H1 (cell line): ENCODE results near the gene CD84. TPM values are rescaled to one million over a fixed set of nuclear protein-coding genes. Genes with fewer than 3 reads are reported as not detected.

ENCODE experiments used
- CTCF ChIA-PET: fragments of 300-600 bp; sonication (Branson Sonifier 250); formaldehyde crosslinking; loops from one replicate; lab custom pipeline; 2021; ENCODE audit not compliant: partially characterized antibody; lab: Charles Lee
- POLR2A ChIA-PET: fragments of 300-600 bp; sonication (Branson Sonifier 250); formaldehyde crosslinking; loops from one replicate; lab custom pipeline; 2021; ENCODE audit warnings: inconsistent platforms; ENCODE audit not compliant: partially characterized antibody; lab: Charles Lee
- DNase-seq, 2 experiments: peaks; one replicate each; pipeline versions ENCODE4 v3.0.0 to v3.0.0-alpha.2; 2010 to 2022; ENCODE audit warnings: low spot score in 2 of 2, low read depth in 1 of 2, mixed read lengths in 1 of 2
- FAIRE-seq: peaks from 2 replicates; lab custom pipeline; 2011; peaks lifted over from hg19 to GRCh38; lab: Jason Lieb, UNC
- H2AFZ ChIP-seq: 2 replicates; pipeline ENCODE4 v1.8.1; 2012; ENCODE audit warnings: low read length, inconsistent platforms
- H2AK5ac ChIP-seq: 2 replicates; pipeline ENCODE4 v1.6.1; 2013; ENCODE audit warnings: low read depth, low read length
- H2BK120ac ChIP-seq: replicated peaks from 2 replicates; pipeline ENCODE3; 2013; ENCODE audit warnings: low read depth, low read length, inconsistent platforms
- H2BK12ac ChIP-seq: 2 replicates; pipeline ENCODE4 v1.6.1; 2013; ENCODE audit warnings: low read depth, low read length
- H2BK15ac ChIP-seq: 2 replicates; pipeline ENCODE4 v1.6.1; 2013; ENCODE audit warnings: low read length
- H2BK20ac ChIP-seq: 2 replicates; pipeline ENCODE4 v1.6.1; 2013; ENCODE audit warnings: low read length
- H2BK5ac ChIP-seq: 2 replicates; pipeline ENCODE4 v1.6.1; 2013; ENCODE audit warnings: low read depth, low read length
- H3K14ac ChIP-seq: 2 replicates; pipeline ENCODE4 v1.6.1; 2013; ENCODE audit warnings: inconsistent platforms; ENCODE audit not compliant: insufficient read length
- H3K18ac ChIP-seq: 2 replicates; pipeline ENCODE4 v1.6.1; 2013; ENCODE audit warnings: low read length; ENCODE audit errors: extremely low read depth
- H3K23ac ChIP-seq: 2 replicates; pipeline ENCODE4 v1.6.1; 2013; ENCODE audit warnings: inconsistent platforms; ENCODE audit not compliant: insufficient read length
- H3K23me2 ChIP-seq: 2 replicates; pipeline ENCODE4 v1.6.1; 2013; ENCODE audit warnings: low read depth, low read length
- H3K27ac ChIP-seq: 2 replicates; pipeline ENCODE4 v1.6.1; 2011; ENCODE audit warnings: low read depth, low read length, inconsistent platforms
- H3K27me3 ChIP-seq, 4 experiments: replicated peaks in 1 of 4; 1 replicate in 1 of 4; 2 replicates in 3 of 4; pipeline versions ENCODE4 v1.6.1 to v1.8.1; 2011 to 2013; ENCODE audit warnings: low read length in 3 of 4, mild to moderate bottlenecking in 3 of 4, inconsistent platforms in 2 of 4, mixed read lengths in 2 of 4, moderate library complexity in 1 of 4; ENCODE audit not compliant: control insufficient read depth in 3 of 4, insufficient read depth in 3 of 4; ENCODE audit errors: extremely low read depth in 1 of 4
- H3K36me3 ChIP-seq, 4 experiments: 2 replicates each; pipeline versions ENCODE4 v1.6.1 to v1.8.1; 2011 to 2013; ENCODE audit warnings: mild to moderate bottlenecking in 4 of 4, low read length in 3 of 4, moderate library complexity in 2 of 4, control low read depth in 1 of 4, inconsistent platforms in 1 of 4; ENCODE audit not compliant: insufficient read depth in 4 of 4, control insufficient read depth in 2 of 4
- H3K4ac ChIP-seq: replicated peaks from 2 replicates; pipeline ENCODE3; 2013; ENCODE audit warnings: low read length, low read depth, mixed read lengths, inconsistent platforms; ENCODE audit not compliant: insufficient read length
- H3K4me1 ChIP-seq, 4 experiments: replicated peaks in 1 of 4; 1 replicate in 1 of 4; 2 replicates in 3 of 4; pipeline versions ENCODE4 v1.6.1 to v1.8.1; 2011 to 2013; ENCODE audit warnings: low read length in 3 of 4, inconsistent platforms in 2 of 4, mixed read lengths in 1 of 4; ENCODE audit not compliant: insufficient read depth in 4 of 4, control insufficient read depth in 3 of 4
- H3K4me2 ChIP-seq, 2 experiments: 2 replicates each; pipeline versions ENCODE4 v1.6.1 to v1.8.1; 2011 to 2013; ENCODE audit warnings: low read depth in 2 of 2, low read length in 2 of 2, control low read depth in 1 of 2, inconsistent platforms in 1 of 2, mild to moderate bottlenecking in 1 of 2; ENCODE audit not compliant: insufficient read depth in 1 of 2
- H3K4me3 ChIP-seq, 4 experiments: fragments of 200-600, 300-600 bp in 1 of 4; sonication (generic), shearing (Covaris generic), sonication (Bioruptor Twin) in 1 of 4; 2 replicates each; pipeline versions ENCODE4 v1.5.1 to v1.8.1; 2011 to 2016; ENCODE audit warnings: low read length in 4 of 4, low read depth in 3 of 4, control low read depth in 2 of 4, inconsistent platforms in 2 of 4, mild to moderate bottlenecking in 2 of 4, mixed read lengths in 1 of 4, moderate library complexity in 1 of 4; ENCODE audit not compliant: insufficient read depth in 2 of 4; ENCODE audit errors: extremely low read depth in 1 of 4
- H3K56ac ChIP-seq: replicated peaks from 2 replicates; pipeline ENCODE3; 2013; ENCODE audit warnings: low read depth, mild to moderate bottlenecking, mixed read lengths, low read length, inconsistent platforms; ENCODE audit not compliant: insufficient read length
- H3K79me1 ChIP-seq: 2 replicates; pipeline ENCODE4 v1.6.1; 2013; ENCODE audit warnings: low read depth, low read length, control low read depth
- H3K79me2 ChIP-seq, 2 experiments: 2 replicates each; pipeline versions ENCODE4 v1.6.1 to v1.8.1; 2012 to 2013; ENCODE audit warnings: low read length in 2 of 2, mild to moderate bottlenecking in 2 of 2, inconsistent platforms in 1 of 2; ENCODE audit not compliant: insufficient read depth in 2 of 2, control insufficient read depth in 1 of 2
- H3K9ac ChIP-seq, 4 experiments: replicated peaks in 1 of 4; 1 replicate in 1 of 4; 2 replicates in 3 of 4; pipeline versions ENCODE4 v1.6.1 to v1.8.1; 2011 to 2013; ENCODE audit warnings: low read depth in 3 of 4, low read length in 3 of 4, control low read depth in 2 of 4, mild to moderate bottlenecking in 2 of 4, moderate library complexity in 2 of 4, inconsistent platforms in 1 of 4; ENCODE audit errors: extremely low read depth in 1 of 4
- H3K9me3 ChIP-seq, 2 experiments: 2 replicates each; pipeline versions ENCODE4 v1.6.1 to v1.8.1; 2012 to 2013; ENCODE audit warnings: mild to moderate bottlenecking in 2 of 2, moderate library complexity in 2 of 2, control low read depth in 1 of 2, inconsistent platforms in 1 of 2, low read depth in 1 of 2, low read length in 1 of 2, mixed read lengths in 1 of 2; ENCODE audit not compliant: insufficient read depth in 2 of 2
- H4K20me1 ChIP-seq, 2 experiments: replicated peaks in 1 of 2; 2 replicates each; pipeline versions ENCODE3 to v1.8.1; 2011 to 2013; ENCODE audit warnings: inconsistent platforms in 2 of 2, low read length in 2 of 2, mild to moderate bottlenecking in 1 of 2; ENCODE audit not compliant: insufficient read depth in 2 of 2, control insufficient read depth in 1 of 2
- H4K5ac ChIP-seq: 2 replicates; pipeline ENCODE4 v1.6.1; 2013; ENCODE audit warnings: low read length, low read depth, mixed read lengths, inconsistent platforms; ENCODE audit not compliant: insufficient read length
- H4K8ac ChIP-seq: 2 replicates; pipeline ENCODE4 v1.8.0; 2013; ENCODE audit warnings: mild to moderate bottlenecking, moderate library complexity, low read length, inconsistent platforms; ENCODE audit not compliant: insufficient read depth; ENCODE audit errors: extremely low read depth
- H4K91ac ChIP-seq: replicated peaks from 2 replicates; pipeline ENCODE3; 2013; ENCODE audit warnings: low read length, mixed read lengths, inconsistent platforms; ENCODE audit not compliant: insufficient read length
- CBX5 ChIP-seq: fragments of 300-800, 300-1000 bp; sonication (generic); IDR thresholded peaks from 2 replicates; pipeline ENCODE4 v1.7.1; 2016; ENCODE audit warnings: antibody characterized with exemption, low read length, low read depth
- CEBPB ChIP-seq: IDR thresholded peaks from 2 replicates; pipeline ENCODE4 v1.6.1; 2012; ENCODE audit warnings: low read depth, low read length
- HDAC2 ChIP-seq, 2 experiments: fragments of 300-600 bp in 1 of 2; sonication (generic) in 1 of 2; IDR thresholded peaks; 2 replicates each; pipeline ENCODE4 v1.6.1; 2011 to 2012; ENCODE audit warnings: low read depth in 2 of 2, low read length in 2 of 2, mild to moderate bottlenecking in 2 of 2, moderate library complexity in 2 of 2, borderline replicate concordance in 1 of 2, inconsistent platforms in 1 of 2
- KDM1A ChIP-seq: fragments of 200-600, 300-600 bp; sonication (generic); IDR thresholded peaks from 2 replicates; pipeline ENCODE4 v1.7.1; 2016; ENCODE audit warnings: mild to moderate bottlenecking, low read length, borderline replicate concordance
- TEAD4 ChIP-seq: IDR thresholded peaks from 2 replicates; pipeline ENCODE4 v1.6.1; 2012; ENCODE audit warnings: low read depth, low read length, inconsistent platforms, mixed read lengths
- WGBS, 2 experiments: shearing (Covaris generic) in 1 of 2; methylation state at CpG; one replicate each; pipeline versions ENCODE4 v1.1.6 to v1.1.7; 2013 to 2015; ENCODE audit warnings: low lambda C conversion rate in 2 of 2, mixed read lengths in 2 of 2, inconsistent platforms in 1 of 2, low coverage in 1 of 2, missing lambda C conversion rate in 1 of 2; ENCODE audit not compliant: insufficient replicate concordance in 2 of 2, insufficient coverage in 1 of 2, insufficient read length in 1 of 2; ENCODE audit errors: extremely low coverage in 1 of 2, missing lambda C conversion rate in 1 of 2; 5-methylcytosine and 5-hydroxymethylcytosine counted together
- long read RNA-seq, 2 experiments: library from RNA in 1 of 2; library from capped mRNA in 1 of 2; stranded (forward); transcript quantifications; one replicate each; pipeline ENCODE4 v2.0.0, GENCODE V29; 2021; ENCODE audit warnings: inconsistent platforms in 1 of 2
- polyA minus RNA-seq, 3 experiments: library from RNA; depleted of rRNA, polyadenylated mRNA; stranded (reverse); fragments of >200 nt; gene quantifications; 1 replicate in 2 of 3; 2 replicates in 1 of 3; pipeline ENCODE4 v1.2.3, GENCODE V29; 2011
- polyA plus RNA-seq, 7 experiments: library from polyadenylated mRNA; depleted of rRNA in 3 of 7; stranded (reverse) in 5 of 7; unstranded in 2 of 7; fragments of >200 nt in 5 of 7; fragments of 200-250 nt in 2 of 7; gene quantifications; 1 replicate in 5 of 7; 2 replicates in 1 of 7; 4 replicates in 1 of 7; pipeline versions ENCODE4 v1.2.1 to v1.2.3, GENCODE V29; 2011 to 2013; ENCODE audit warnings: missing spikeins in 2 of 7, mixed read lengths in 2 of 7
- total RNA-seq: library from RNA; stranded (reverse); fragmentation: NEBNext Ultra II Directional; extraction: Animal tissue kit (Norgen Biotek cat#: 25700); gene quantifications from 2 replicates; pipeline ENCODE4 v1.2.1, GENCODE V29; 2021
- TF ChIP-seq, protein P1 (sequence below), 3 experiments: IDR thresholded peaks; 1 replicate in 2 of 3; 2 replicates in 1 of 3; pipeline versions ENCODE4 v1.5.1 to v1.6.1; 2011; ENCODE audit warnings: low read length in 3 of 3, mild to moderate bottlenecking in 3 of 3, inconsistent platforms in 2 of 3, low read depth in 1 of 3, moderate library complexity in 1 of 3; ENCODE audit not compliant: insufficient read depth in 1 of 3; ENCODE audit errors: control extremely low read depth in 1 of 3
- TF ChIP-seq, protein P2 (sequence below): IDR thresholded peaks from 2 replicates; pipeline ENCODE4 v1.6.1; 2011; ENCODE audit warnings: low read depth, mild to moderate bottlenecking, low read length; ENCODE audit not compliant: insufficient read depth

The CD84 gene, protein sequence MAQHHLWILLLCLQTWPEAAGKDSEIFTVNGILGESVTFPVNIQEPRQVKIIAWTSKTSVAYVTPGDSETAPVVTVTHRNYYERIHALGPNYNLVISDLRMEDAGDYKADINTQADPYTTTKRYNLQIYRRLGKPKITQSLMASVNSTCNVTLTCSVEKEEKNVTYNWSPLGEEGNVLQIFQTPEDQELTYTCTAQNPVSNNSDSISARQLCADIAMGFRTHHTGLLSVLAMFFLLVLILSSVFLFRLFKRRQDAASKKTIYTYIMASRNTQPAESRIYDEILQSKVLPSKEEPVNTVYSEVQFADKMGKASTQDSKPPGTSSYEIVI
- total RNA-seq (not detected in 2 replicates), polyA plus RNA-seq (2011; rRNA removed) (not detected in 2 replicates), polyA minus RNA-seq (2011; rRNA and poly(A)+ RNA removed) (not detected in 2 replicates)
- polyA plus RNA-seq (2011; cell fraction: cytosol; rRNA removed) = not detected
- not detected for polyA plus RNA-seq (2011; cell fraction: nucleus; rRNA removed)
- not detected in 4 replicates for polyA plus RNA-seq (2012, experiment 1 of 2)
- not detected for polyA plus RNA-seq (2012, experiment 2 of 2)
- not detected for polyA plus RNA-seq (2013, experiment 1 of 2)
- not detected for polyA plus RNA-seq (2013, experiment 2 of 2)
- not detected for polyA minus RNA-seq (2011; cell fraction: cytosol; rRNA and poly(A)+ RNA removed)
- not detected for polyA minus RNA-seq (2011; cell fraction: nucleus; rRNA and poly(A)+ RNA removed)
- long read RNA-seq, experiment 1 = 0 reads
- long read RNA-seq, experiment 2 = 0 reads

DNA sequence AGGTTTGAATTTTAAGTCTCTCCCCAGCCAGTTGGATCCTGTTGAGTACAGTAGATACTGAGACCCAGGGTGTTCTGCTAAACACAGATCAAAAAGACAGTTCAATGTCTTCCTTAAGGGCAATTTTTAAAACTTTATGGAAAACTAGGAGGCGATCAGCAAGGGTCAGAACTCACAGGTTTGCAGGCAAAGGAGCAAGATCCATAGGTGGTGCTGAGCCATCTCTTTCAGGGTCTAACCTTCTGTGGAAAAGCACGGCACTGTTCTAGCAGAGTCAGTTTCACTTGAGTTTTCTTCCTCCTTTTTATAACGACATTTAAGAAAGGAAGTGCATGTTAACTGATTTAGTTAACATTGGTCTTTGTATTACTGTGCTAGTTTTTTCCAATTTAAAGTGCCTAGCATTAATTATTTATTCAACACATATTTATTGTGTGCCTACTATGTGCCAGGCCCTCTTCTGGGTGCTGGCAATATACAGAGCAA, at the start of gene CD84:
TSS of gene CD84 (minus strand) at position 281 of the 486 bp plus-strand sequence. CDS start at position 222, 59 bp downstream.
- Histone ChIP-seq H2AFZ (no peak within 1 kb of the TSS), H3K18ac (no peak within 1 kb of the TSS), H4K91ac (no peak within 1 kb of the TSS), H3K23me2 (no peaks in the 10 kb centered on the region), H4K8ac (no peak within 1 kb of the TSS), H2BK5ac (no peak within 1 kb of the TSS), H3K79me1 (no peaks in the 10 kb centered on the region), H3K4me2 (no peak within 1 kb of the TSS), H2BK15ac (no peak within 1 kb of the TSS), H3K79me2 (no peaks in the 10 kb centered on the region), H3K4ac (no peak within 1 kb of the TSS), H4K5ac (no peak within 1 kb of the TSS), H4K20me1 (no peaks in the 10 kb centered on the region), H3K23ac (no peak within 1 kb of the TSS), H3K9me3 (no peaks in the 10 kb centered on the region), H2BK120ac (no peak within 1 kb of the TSS), H3K36me3 (no peaks in the 10 kb centered on the region), H3K4me1 (no peaks in the 10 kb centered on the region), H3K27me3 (no peaks in the 10 kb centered on the region), H2AK5ac (no peak within 1 kb of the TSS), H3K27ac (no peak within 1 kb of the TSS), H3K4me3 (no peak within 1 kb of the TSS), H2BK12ac (no peak within 1 kb of the TSS), H3K9ac (no peak within 1 kb of the TSS), H3K56ac (no peak within 1 kb of the TSS), H3K14ac (no peak within 1 kb of the TSS), H2BK20ac (no peak within 1 kb of the TSS)
- no peak for FAIRE-seq
- DNase-seq = no peak
- ChIA-PET CTCF (interaction anchor here (1.2 kb wide), 1 partner anchor 127 kb away, joined by 3 read pairs; no protein-coding TSS in a partner anchor), POLR2A (no interaction called here)
- 84% methylated on average over 3 of the region's 3 CpGs; no CpG with 5 or more reads in 1 of the 2 experiments for WGBS, 2 experiments
- no peak for TF ChIP-seq TEAD4
- TF ChIP-seq, protein P1, sequence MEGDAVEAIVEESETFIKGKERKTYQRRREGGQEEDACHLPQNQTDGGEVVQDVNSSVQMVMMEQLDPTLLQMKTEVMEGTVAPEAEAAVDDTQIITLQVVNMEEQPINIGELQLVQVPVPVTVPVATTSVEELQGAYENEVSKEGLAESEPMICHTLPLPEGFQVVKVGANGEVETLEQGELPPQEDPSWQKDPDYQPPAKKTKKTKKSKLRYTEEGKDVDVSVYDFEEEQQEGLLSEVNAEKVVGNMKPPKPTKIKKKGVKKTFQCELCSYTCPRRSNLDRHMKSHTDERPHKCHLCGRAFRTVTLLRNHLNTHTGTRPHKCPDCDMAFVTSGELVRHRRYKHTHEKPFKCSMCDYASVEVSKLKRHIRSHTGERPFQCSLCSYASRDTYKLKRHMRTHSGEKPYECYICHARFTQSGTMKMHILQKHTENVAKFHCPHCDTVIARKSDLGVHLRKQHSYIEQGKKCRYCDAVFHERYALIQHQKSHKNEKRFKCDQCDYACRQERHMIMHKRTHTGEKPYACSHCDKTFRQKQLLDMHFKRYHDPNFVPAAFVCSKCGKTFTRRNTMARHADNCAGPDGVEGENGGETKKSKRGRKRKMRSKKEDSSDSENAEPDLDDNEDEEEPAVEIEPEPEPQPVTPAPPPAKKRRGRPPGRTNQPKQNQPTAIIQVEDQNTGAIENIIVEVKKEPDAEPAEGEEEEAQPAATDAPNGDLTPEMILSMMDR (IDR thresholded peaks at IDR 0.05; ENCODE audit: control extremely low read depth in 1 of 3, insufficient read depth in 1 of 3, low read depth in 1 of 3, low read length in 3 of 3) = no peak
- no peak for TF ChIP-seq HDAC2 (IDR thresholded peaks at IDR 0.05; ENCODE audit: borderline replicate concordance in 1 of 2, low read depth in 2 of 2, low read length in 2 of 2)
- TF ChIP-seq, protein P2, sequence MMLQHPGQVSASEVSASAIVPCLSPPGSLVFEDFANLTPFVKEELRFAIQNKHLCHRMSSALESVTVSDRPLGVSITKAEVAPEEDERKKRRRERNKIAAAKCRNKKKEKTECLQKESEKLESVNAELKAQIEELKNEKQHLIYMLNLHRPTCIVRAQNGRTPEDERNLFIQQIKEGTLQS = no peak
- no peak for TF ChIP-seq CBX5
- TF ChIP-seq KDM1A = no peak
- TF ChIP-seq CEBPB = no peak
